GM18870 (cell line): ENCODE results near the gene CCL22.
"Not testable (repeated sequence)": the region's sequence is repeated elsewhere in the genome, so short reads cannot be mapped to it uniquely, and the experiment has no call there.

Experiments used
- ATAC-seq: cut with Tn5 transposase; IDR thresholded peaks from one replicate; pipeline ENCODE4 v1.9.1; 2021; ENCODE audit warnings: moderate library complexity; ENCODE audit not compliant: unreplicated experiment

Gene CCL22

GRCh38 chr16:57374067-57374534 is 15.5 kb downstream of the CCL22 start:
- ATAC-seq = no peak

GRCh38 chr16:57374925-57375465 is 16.4 kb downstream of the CCL22 start:
- ATAC-seq = not testable (repeated sequence)

DNA sequence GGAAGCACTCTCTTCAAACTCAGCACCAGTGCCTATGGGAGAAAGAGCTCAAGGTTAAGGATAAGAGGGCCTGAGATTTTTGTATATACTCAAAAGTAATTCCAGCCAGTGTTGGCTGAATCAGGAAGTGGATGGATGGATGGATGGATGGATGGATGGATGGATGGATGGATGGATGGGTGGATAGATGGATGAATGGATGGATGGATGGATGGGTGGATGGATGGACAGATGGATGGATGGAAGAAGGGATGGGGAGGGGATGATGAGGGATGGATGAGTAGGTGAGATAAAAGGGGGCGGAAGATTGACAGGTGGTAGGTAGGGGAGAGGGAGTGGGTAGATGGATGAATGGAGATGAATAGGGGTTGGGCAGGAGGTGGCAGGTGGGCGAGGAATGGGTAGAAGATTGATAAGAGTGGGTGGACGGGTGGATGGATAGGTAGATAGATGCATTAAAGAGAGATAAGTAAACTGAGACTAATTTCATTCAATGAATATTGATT is 17.8 kb downstream of the CCL22 start:
- no peak for ATAC-seq

GRCh38 chr16:57377080-57377841 is 18.7 kb downstream of the CCL22 start:
- peak; percentile 74 for ATAC-seq

GRCh38 chr16:57379579-57379978 is 21.0 kb downstream of the CCL22 start:
- ATAC-seq = no peak

- no peak for ATAC-seq
Observed at GRCh38 chr16:57380671-57381462, 22.3 kb downstream of the CCL22 start.

DNA sequence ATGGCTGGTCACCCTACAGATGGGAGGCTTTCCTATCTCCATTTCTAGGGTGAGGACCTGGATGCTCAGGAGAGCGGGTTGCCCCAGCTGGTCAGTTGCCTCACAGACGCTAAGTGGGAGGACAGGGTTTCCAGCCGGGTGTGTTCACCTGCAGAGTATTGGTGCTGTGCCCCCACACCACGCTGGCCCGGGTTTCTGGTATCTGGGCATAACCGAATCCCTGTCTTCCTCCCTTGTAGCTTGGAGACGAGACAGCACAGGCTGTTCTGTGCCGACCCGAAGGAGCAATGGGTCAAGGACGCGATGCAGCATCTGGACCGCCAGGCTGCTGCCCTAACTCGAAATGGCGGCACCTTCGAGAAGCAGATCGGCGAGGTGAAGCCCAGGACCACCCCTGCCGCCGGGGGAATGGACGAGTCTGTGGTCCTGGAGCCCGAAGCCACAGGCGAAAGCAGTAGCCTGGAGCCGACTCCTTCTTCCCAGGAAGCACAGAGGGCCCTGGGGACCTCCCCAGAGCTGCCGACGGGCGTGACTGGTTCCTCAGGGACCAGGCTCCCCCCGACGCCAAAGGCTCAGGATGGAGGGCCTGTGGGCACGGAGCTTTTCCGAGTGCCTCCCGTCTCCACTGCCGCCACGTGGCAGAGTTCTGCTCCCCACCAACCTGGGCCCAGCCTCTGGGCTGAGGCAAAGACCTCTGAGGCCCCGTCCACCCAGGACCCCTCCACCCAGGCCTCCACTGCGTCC is 23.4 kb downstream of the CCL22 start:
- ATAC-seq = no peak

DNA sequence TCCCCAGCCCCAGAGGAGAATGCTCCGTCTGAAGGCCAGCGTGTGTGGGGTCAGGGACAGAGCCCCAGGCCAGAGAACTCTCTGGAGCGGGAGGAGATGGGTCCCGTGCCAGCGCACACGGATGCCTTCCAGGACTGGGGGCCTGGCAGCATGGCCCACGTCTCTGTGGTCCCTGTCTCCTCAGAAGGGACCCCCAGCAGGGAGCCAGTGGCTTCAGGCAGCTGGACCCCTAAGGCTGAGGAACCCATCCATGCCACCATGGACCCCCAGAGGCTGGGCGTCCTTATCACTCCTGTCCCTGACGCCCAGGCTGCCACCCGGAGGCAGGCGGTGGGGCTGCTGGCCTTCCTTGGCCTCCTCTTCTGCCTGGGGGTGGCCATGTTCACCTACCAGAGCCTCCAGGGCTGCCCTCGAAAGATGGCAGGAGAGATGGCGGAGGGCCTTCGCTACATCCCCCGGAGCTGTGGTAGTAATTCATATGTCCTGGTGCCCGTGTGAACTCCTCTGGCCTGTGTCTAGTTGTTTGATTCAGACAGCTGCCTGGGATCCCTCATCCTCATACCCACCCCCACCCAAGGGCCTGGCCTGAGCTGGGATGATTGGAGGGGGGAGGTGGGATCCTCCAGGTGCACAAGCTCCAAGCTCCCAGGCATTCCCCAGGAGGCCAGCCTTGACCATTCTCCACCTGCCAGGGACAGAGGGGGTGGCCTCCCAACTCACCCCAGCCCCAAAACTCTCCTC is 24.1 kb downstream of the CCL22 start:
- ATAC-seq = no peak

DNA sequence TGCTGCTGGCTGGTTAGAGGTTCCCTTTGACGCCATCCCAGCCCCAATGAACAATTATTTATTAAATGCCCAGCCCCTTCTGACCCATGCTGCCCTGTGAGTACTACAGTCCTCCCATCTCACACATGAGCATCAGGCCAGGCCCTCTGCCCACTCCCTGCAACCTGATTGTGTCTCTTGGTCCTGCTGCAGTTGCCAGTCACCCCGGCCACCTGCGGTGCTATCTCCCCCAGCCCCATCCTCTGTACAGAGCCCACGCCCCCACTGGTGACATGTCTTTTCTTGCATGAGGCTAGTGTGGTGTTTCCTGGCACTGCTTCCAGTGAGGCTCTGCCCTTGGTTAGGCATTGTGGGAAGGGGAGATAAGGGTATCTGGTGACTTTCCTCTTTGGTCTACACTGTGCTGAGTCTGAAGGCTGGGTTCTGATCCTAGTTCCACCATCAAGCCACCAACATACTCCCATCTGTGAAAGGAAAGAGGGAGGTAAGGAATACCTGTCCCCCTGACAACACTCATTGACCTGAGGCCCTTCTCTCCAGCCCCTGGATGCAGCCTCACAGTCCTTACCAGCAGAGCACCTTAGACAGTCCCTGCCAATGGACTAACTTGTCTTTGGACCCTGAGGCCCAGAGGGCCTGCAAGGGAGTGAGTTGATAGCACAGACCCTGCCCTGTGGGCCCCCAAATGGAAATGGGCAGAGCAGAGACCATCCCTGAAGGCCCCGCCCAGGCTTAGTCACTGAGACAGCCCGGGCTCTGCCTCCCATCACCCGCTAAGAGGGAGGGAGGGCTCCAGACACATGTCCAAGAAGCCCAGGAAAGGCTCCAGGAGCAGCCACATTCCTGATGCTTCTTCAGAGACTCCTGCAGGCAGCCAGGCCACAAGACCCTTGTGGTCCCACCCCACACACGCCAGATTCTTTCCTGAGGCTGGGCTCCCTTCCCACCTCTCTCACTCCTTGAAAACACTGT is 25.0 kb downstream of the CCL22 start:
- ATAC-seq = no peak

DNA sequence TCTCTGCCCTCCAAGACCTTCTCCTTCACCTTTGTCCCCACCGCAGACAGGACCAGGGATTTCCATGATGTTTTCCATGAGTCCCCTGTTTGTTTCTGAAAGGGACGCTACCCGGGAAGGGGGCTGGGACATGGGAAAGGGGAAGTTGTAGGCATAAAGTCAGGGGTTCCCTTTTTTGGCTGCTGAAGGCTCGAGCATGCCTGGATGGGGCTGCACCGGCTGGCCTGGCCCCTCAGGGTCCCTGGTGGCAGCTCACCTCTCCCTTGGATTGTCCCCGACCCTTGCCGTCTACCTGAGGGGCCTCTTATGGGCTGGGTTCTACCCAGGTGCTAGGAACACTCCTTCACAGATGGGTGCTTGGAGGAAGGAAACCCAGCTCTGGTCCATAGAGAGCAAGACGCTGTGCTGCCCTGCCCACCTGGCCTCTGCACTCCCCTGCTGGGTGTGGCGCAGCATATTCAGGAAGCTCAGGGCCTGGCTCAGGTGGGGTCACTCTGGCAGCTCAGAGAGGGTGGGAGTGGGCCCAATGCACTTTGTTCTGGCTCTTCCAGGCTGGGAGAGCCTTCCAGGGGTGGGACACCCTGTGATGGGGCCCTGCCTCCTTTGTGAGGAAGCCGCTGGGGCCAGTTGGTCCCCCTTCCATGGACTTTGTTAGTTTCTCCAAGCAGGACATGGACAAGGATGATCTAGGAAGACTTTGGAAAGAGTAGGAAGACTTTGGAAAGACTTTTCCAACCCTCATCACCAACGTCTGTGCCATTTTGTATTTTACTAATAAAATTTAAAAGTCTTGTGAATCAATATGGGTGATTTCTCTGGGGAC is 25.9 kb downstream of the CCL22 start:
- no peak for ATAC-seq

DNA sequence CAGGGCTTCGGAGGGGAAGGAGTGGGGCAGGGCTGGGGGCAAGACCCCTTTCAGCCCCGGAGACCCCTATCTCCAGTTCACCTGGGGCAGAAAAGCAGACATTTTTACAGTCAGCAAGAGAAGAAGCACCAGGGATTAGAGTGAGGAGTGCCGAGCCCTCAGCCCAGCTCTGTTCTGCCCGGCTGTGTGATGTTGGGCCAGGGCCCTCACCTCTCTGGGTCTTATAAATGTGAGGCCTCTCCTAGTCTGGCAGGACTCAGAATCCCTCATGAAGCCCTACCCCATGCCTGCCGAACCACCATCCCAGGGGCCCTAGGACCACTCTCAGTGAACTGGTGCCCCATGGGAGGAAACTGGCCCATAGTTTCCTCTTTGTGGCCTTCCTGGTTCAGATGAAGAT is 26.5 kb downstream of the CCL22 start:
- no peak for ATAC-seq

- ATAC-seq = no peak
Observed at GRCh38 chr16:57386381-57386951, 27.9 kb downstream of the CCL22 start.

GRCh38 chr16:57387598-57388354 is 29.2 kb downstream of the CCL22 start:
- ATAC-seq = no peak

GRCh38 chr16:57388359-57389086 is 29.9 kb downstream of the CCL22 start:
- ATAC-seq = no peak

DNA sequence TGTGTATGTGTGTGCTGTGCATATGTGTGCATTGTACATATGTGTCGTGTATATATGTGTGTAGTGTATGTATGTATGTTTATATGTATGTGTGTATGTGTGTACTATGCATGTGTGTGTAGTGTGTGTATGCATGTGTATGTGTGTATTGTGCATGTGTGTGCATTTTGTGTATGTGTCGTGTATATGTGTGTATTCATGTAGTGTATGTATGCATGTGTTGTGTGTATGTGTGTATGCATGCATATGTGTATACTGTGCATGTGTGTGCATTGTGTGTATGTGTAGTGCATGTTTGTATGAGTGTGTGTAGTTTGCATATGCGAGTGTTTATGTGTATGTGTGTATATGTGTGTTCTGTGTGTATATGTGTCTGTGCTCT is 30.5 kb downstream of the CCL22 start:
- no peak for ATAC-seq

DNA sequence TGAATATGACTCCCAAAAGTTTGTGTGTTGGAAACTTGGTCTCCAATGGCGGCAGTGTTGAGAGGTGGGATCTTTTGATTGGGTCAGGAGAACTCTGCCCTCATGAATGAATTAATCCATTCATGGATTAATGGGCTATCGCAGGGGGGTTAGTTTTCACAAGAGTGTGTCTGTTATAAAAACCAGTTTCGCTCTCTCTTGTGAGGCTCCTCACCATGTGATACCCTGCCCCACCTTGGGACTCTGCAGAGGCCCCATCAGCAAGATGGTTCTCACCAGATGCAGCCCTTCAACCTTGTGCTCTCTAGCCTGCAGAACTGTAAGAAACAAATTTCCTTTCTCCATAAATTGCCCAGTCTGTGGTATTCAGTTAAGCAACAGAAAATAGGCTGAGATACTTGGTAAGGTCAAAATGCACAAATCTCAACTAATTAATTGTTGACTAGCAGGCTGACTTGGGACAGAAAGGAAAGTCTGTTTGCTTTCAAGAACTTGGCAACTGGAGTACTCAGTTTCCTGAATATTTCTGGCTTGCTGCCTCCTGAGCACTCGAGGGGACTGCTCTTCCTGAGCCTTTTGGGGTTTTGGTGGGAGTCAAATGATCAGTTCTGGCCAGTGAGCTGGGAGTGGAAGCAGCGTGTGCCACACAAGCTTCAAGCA is 32.2 kb downstream of the CCL22 start:
- no peak for ATAC-seq
